Activated T-cell treated with anti-CD3 and anti-CD28 coated beads for 24 hours (primary cell): ENCODE data around the gene LPO.

ENCODE experiments used
- DNase-seq: peaks from one replicate; pipeline ENCODE4 v3.0.0-alpha.2; 2020; ENCODE audit warnings: low read depth

LPO gene

GRCh38 chr17:58305626-58306025, 67.2 kb downstream of the LPO start:
- no peak for DNase-seq

GRCh38 chr17:58306131-58306951, 68.0 kb downstream of the LPO start:
- no peak for DNase-seq

GRCh38 chr17:58307468-58308172, 69.2 kb downstream of the LPO start:
- no peak for DNase-seq

GRCh38 chr17:58308173-58308984, 70.0 kb downstream of the LPO start:
- DNase-seq: no peak

- no peak for DNase-seq
Measured at GRCh38 chr17:58308985-58309917, 70.9 kb downstream of the LPO start.

- no peak for DNase-seq
Measured at GRCh38 chr17:58309918-58310259, 71.5 kb downstream of the LPO start.

- DNase-seq: no peak
Measured at GRCh38 chr17:58310511-58311428, 72.4 kb downstream of the LPO start.

- DNase-seq: no peak
Measured at GRCh38 chr17:58311429-58311894, 73.1 kb downstream of the LPO start.

- DNase-seq: no peak
Measured at GRCh38 chr17:58312021-58312630, 73.7 kb downstream of the LPO start.

- DNase-seq: no peak
Measured at GRCh38 chr17:58312829-58313228, 74.4 kb downstream of the LPO start.

GRCh38 chr17:58313815-58314705, 75.7 kb downstream of the LPO start:
- no peak for DNase-seq

- DNase-seq: no peak
Measured at GRCh38 chr17:58314706-58315015, 76.3 kb downstream of the LPO start.

GRCh38 chr17:58315281-58315711, 76.9 kb downstream of the LPO start:
- DNase-seq: no peak

- no peak for DNase-seq
Measured at GRCh38 chr17:58315750-58316149, 77.4 kb downstream of the LPO start.

GRCh38 chr17:58316260-58316960, 78.0 kb downstream of the LPO start:
- DNase-seq: no peak

GRCh38 chr17:58317421-58318064, 79.2 kb downstream of the LPO start:
- DNase-seq: no peak

GRCh38 chr17:58318065-58318481, 79.7 kb downstream of the LPO start:
- DNase-seq: no peak
